Measurements from ENCODE around the gene EOMES.
A peak's percentile ranks its signal among the peaks of the same experiment; 100 is the strongest.

EOMES gene

GRCh38 chr3:27728195-27729087 is 6.3 kb upstream of the EOMES start:
- no peak for DNase-seq (ENCODE audit: low read depth)
- TF ChIP-seq CTCF (conservative IDR thresholded peaks at IDR 0.05; ENCODE audit: control insufficient read depth, insufficient read depth, low read depth, low read length) = peak; percentile 13
- H3K4me3 ChIP-seq (ENCODE audit: control insufficient read depth, low read depth, low read length) = no peak overlapping the region

GRCh38 chr3:27726240-27726639 is 4.1 kb upstream of the EOMES start:
- H3K4me3 ChIP-seq (ENCODE audit: control insufficient read depth, low read depth, low read length) = no peak overlapping the region
- DNase-seq (ENCODE audit: low read depth) = no peak
- no peak for TF ChIP-seq CTCF (conservative IDR thresholded peaks at IDR 0.05; ENCODE audit: control insufficient read depth, insufficient read depth, low read depth, low read length)

GRCh38 chr3:27724459-27725197 is 2.5 kb upstream of the EOMES start:
- no peak overlapping the region for H3K4me3 ChIP-seq (ENCODE audit: control insufficient read depth, low read depth, low read length)
- TF ChIP-seq CTCF (conservative IDR thresholded peaks at IDR 0.05; ENCODE audit: control insufficient read depth, insufficient read depth, low read depth, low read length) = no peak
- no peak for DNase-seq (ENCODE audit: low read depth)

GRCh38 chr3:27723815-27724458 is 1.8 kb upstream of the EOMES start:
- TF ChIP-seq CTCF (conservative IDR thresholded peaks at IDR 0.05; ENCODE audit: control insufficient read depth, insufficient read depth, low read depth, low read length) = no peak
- H3K4me3 ChIP-seq (ENCODE audit: control insufficient read depth, low read depth, low read length) = no peak overlapping the region
- no peak for DNase-seq (ENCODE audit: low read depth)

- no peak for DNase-seq (ENCODE audit: low read depth)
- H3K4me3 ChIP-seq (ENCODE audit: control insufficient read depth, low read depth, low read length) = no peak overlapping the region
- TF ChIP-seq CTCF (conservative IDR thresholded peaks at IDR 0.05; ENCODE audit: control insufficient read depth, insufficient read depth, low read depth, low read length) = no peak
These were observed 1.3 kb upstream of the EOMES start for GRCh38 chr3:27723456-27723814.

GRCh38 chr3:27723001-27723445 is 900 bp upstream of the EOMES start:
- H3K4me3 ChIP-seq (ENCODE audit: control insufficient read depth, low read depth, low read length) = no peak overlapping the region
- no peak for DNase-seq (ENCODE audit: low read depth)
- TF ChIP-seq CTCF (conservative IDR thresholded peaks at IDR 0.05; ENCODE audit: control insufficient read depth, insufficient read depth, low read depth, low read length) = no peak

Measured in fibroblast of mammary gland (primary cell).